PC-9 (cell line): Measurements from ENCODE around the gene NR6A1. TPM values are rescaled to one million over a fixed set of nuclear protein-coding genes. Genes with fewer than 3 reads are reported as not detected.

ENCODE experiments used
- BruUV-seq: library from RNA; stranded (reverse); fragments of 400-500 nt; replicated peaks from 2 replicates; lab custom pipeline; 2021; lab: Mats Ljungman, UMichigan
- CTCF ChIA-PET: fragments of 300-600 bp; sonication (Branson Sonifier 250); formaldehyde crosslinking; loops from one replicate; lab custom pipeline; 2022; ENCODE audit warnings: antibody characterized with exemption; lab: Charles Lee
- POLR2A ChIA-PET: fragments of 300-600 bp; sonication (Branson Sonifier 250); formaldehyde crosslinking; loops from one replicate; lab custom pipeline; 2022; ENCODE audit warnings: antibody characterized with exemption; ENCODE audit not compliant: unreplicated experiment; lab: Charles Lee
- DNase-seq, 2 experiments: peaks; one replicate each; pipeline versions ENCODE4 v3.0.0 to v3.0.0-alpha.2; 2015 to 2022; ENCODE audit warnings: mixed read lengths in 1 of 2
- H2AFZ ChIP-seq: fragments of 200-600 bp; sonication (generic); 2 replicates; pipeline ENCODE4 v1.8.1; 2017; ENCODE audit warnings: antibody characterized with exemption
- H3F3A ChIP-seq: fragments of 200-600 bp; sonication (generic); 2 replicates; pipeline ENCODE4 v1.8.1; 2017; ENCODE audit warnings: antibody characterized with exemption, mild to moderate bottlenecking, low read depth; ENCODE audit not compliant: insufficient read depth
- H3K27ac ChIP-seq: fragments of 200-600 bp; sonication (generic); 2 replicates; pipeline ENCODE4 v1.6.1; 2016; ENCODE audit warnings: mixed run types
- H3K27me3 ChIP-seq: fragments of 200-600 bp; sonication (generic); 2 replicates; pipeline ENCODE4 v1.6.1; 2016; ENCODE audit warnings: low read depth, mixed run types; ENCODE audit not compliant: insufficient read depth
- H3K36me3 ChIP-seq: fragments of 200-600 bp; sonication (generic); 2 replicates; pipeline ENCODE4 v1.6.1; 2016; ENCODE audit warnings: low read depth, mixed run types
- H3K4me1 ChIP-seq: fragments of 200-600 bp; sonication (generic); replicated peaks from 2 replicates; pipeline ENCODE4 v1.6.1; 2016; ENCODE audit warnings: mixed run types; ENCODE audit not compliant: insufficient read depth
- H3K4me2 ChIP-seq: fragments of 200-600 bp; sonication (generic); 2 replicates; pipeline ENCODE4 v1.6.1; 2017; ENCODE audit warnings: mixed run types
- H3K4me3 ChIP-seq: fragments of 200-600 bp; sonication (generic); 2 replicates; pipeline ENCODE4 v1.6.1; 2016; ENCODE audit warnings: mixed run types
- H3K79me2 ChIP-seq: fragments of 200-600 bp; sonication (generic); 2 replicates; pipeline ENCODE4 v1.6.1; 2017; ENCODE audit warnings: low read depth, mixed run types
- H3K9me2 ChIP-seq: fragments of 200-600 bp; sonication (generic); 2 replicates; pipeline ENCODE4 v1.8.1; 2017; ENCODE audit warnings: mild to moderate bottlenecking; ENCODE audit not compliant: insufficient read depth
- H3K9me3 ChIP-seq: fragments of 200-600 bp; sonication (generic); 2 replicates; pipeline ENCODE4 v1.8.1; 2016; ENCODE audit warnings: low read depth; ENCODE audit not compliant: insufficient read depth
- H4K20me1 ChIP-seq: fragments of 200-600 bp; sonication (generic); 2 replicates; pipeline ENCODE4 v1.8.1; 2017; ENCODE audit not compliant: insufficient read depth
- CTCF ChIP-seq: fragments of 200-600 bp; sonication (generic); conservative IDR thresholded peaks from 2 replicates; pipeline ENCODE4 v1.6.1; 2017; ENCODE audit warnings: mixed run types, antibody characterized with exemption, mild to moderate bottlenecking, moderate library complexity
- EZH2 ChIP-seq: fragments of 200-600 bp; sonication (generic); IDR thresholded peaks from 2 replicates; pipeline ENCODE4 v1.8.0; 2017; ENCODE audit warnings: antibody characterized with exemption, low read depth
- intact Hi-C: fragments of 100-400 bp; cut with micrococcal nuclease; formaldehyde crosslinking; loops from one replicate; pipeline ENCODE4 v1.10.0; 2022; ENCODE audit not compliant: unreplicated experiment
- total RNA-seq: library from RNA; stranded (reverse); gene quantifications from 2 replicates; pipeline ENCODE4 v1.2.3, GENCODE V29; 2021

The NR6A1 gene
- total RNA-seq, 1 experiment from 2014 or later: 13.0 TPM

- no peaks in the 10 kb centered on the region for H3K36me3 ChIP-seq
- H3K27ac ChIP-seq: no peak overlapping the region
- DNase-seq: no peak
- intact Hi-C loops: no loop called here
- no peak overlapping the region for H3K4me3 ChIP-seq
- no peaks in the 10 kb centered on the region for H3F3A ChIP-seq
- H2AFZ ChIP-seq: no peak overlapping the region
- no peaks in the 10 kb centered on the region for H3K27me3 ChIP-seq
- H4K20me1 ChIP-seq: no peaks in the 10 kb centered on the region; the same call in 1 of the 2 replicates
- TF ChIP-seq CTCF (no peak), EZH2 (no peak)
- no TSS peak for BruUV-seq
- H3K79me2 ChIP-seq: peaks cover 8% of the 10 kb centered on the region
- H3K9me2 ChIP-seq: no peaks in the 10 kb centered on the region
- ChIA-PET POLR2A (no interaction called here), CTCF (interaction anchor here (0.7 kb wide), 1 partner anchor 32 kb away, joined by 6 read pairs; no protein-coding TSS in a partner anchor)
- H3K9me3 ChIP-seq: 0 out of 2 replicates have a peak, but pooled peaks cover 3% of the 10 kb centered on the region
- H3K4me1 ChIP-seq: no peaks in the 10 kb centered on the region
- H3K4me2 ChIP-seq: no peak overlapping the region
These were observed 188.0 kb downstream of the NR6A1 start for GRCh38 chr9:124583134-124583533.

- H3K4me2 ChIP-seq: no peak overlapping the region
- no peaks in the 10 kb centered on the region for H3K27me3 ChIP-seq
- H3K36me3 ChIP-seq: no peaks in the 10 kb centered on the region
- no peaks in the 10 kb centered on the region for H3K9me2 ChIP-seq
- DNase-seq: no peak
- H3K9me3 ChIP-seq: 0 out of 2 replicates have a peak, but pooled peaks cover 3% of the 10 kb centered on the region
- no peak overlapping the region for H3K4me3 ChIP-seq
- no peaks in the 10 kb centered on the region for H3F3A ChIP-seq
- no peak overlapping the region for H2AFZ ChIP-seq
- no peak overlapping the region for H3K27ac ChIP-seq
- TF ChIP-seq EZH2 (no peak), CTCF (no peak)
- H3K4me1 ChIP-seq: no peaks in the 10 kb centered on the region
- no TSS peak for BruUV-seq
- ChIA-PET POLR2A (no interaction called here), CTCF (no interaction called here)
- intact Hi-C loops: no loop called here
- H3K79me2 ChIP-seq: peaks cover 8% of the 10 kb centered on the region
- H4K20me1 ChIP-seq: peaks cover 3% of the 10 kb centered on the region; the same call in 1 of the 2 replicates
These were observed 190.9 kb downstream of the NR6A1 start for GRCh38 chr9:124580186-124580585.

GRCh38 chr9:124576751-124577150 lies 194.4 kb downstream of the NR6A1 start:
- DNase-seq: no peak
- no peaks in the 10 kb centered on the region for H3F3A ChIP-seq
- H3K9me2 ChIP-seq: no peaks in the 10 kb centered on the region
- peaks cover 5% of the 10 kb centered on the region for H3K79me2 ChIP-seq
- no TSS peak for BruUV-seq
- peaks cover 10% of the 10 kb centered on the region for H4K20me1 ChIP-seq
- TF ChIP-seq EZH2: no peak
- TF ChIP-seq CTCF: no peak
- POLR2A ChIA-PET: no interaction called here
- CTCF ChIA-PET: no interaction called here
- no peak overlapping the region for H3K4me3 ChIP-seq
- H3K36me3 ChIP-seq: no peaks in the 10 kb centered on the region
- 0 out of 2 replicates have a peak, but pooled peaks cover 2% of the 10 kb centered on the region for H3K9me3 ChIP-seq
- intact Hi-C loops: no loop called here
- no peak overlapping the region for H3K4me2 ChIP-seq
- H2AFZ ChIP-seq: no peak overlapping the region
- H3K27me3 ChIP-seq: no peaks in the 10 kb centered on the region
- H3K27ac ChIP-seq: no peak overlapping the region
- no peaks in the 10 kb centered on the region for H3K4me1 ChIP-seq
